Fibroblast of skin of left quadriceps (primary cell): ENCODE data around the gene NF1.
A peak's percentile ranks its signal among the peaks of the same experiment; 100 is the strongest.
"Not testable (repeated sequence)": the region's sequence is repeated elsewhere in the genome, so short reads cannot be mapped to it uniquely, and the experiment has no call there.

ENCODE experiments used
- DNase-seq, 2 experiments: peaks; one replicate each; pipeline ENCODE4 v3.0.0-alpha.2; 2013; ENCODE audit warnings: low read depth in 2 of 2

The NF1 gene

GRCh38 chr17:31251970-31252328 lies 157.2 kb downstream of the NF1 start:
- no peak for DNase-seq

- no peak for DNase-seq
Measured at GRCh38 chr17:31252741-31253140, 158.0 kb downstream of the NF1 start.

- DNase-seq, result no peak
Measured at GRCh38 chr17:31254654-31255053, 159.9 kb downstream of the NF1 start.

DNA sequence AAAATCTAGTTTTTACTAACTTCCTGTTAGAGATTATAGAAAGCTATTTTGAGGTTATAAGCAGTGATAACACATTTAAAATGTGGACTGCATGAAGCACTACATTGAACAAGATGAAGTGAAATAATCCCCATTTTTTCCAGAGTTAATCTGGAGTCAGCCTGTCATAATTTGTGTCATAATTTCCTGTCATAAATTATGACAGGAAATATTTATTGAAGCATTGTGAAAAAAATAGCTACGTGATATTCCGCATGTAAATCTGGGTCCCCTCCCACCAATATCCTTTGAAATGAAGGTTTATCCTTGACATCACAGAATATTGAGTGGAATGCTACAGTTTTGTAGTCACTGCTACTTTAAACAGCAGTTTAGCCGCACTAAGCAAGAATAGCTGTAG lies 162.2 kb downstream of the NF1 start:
- DNase-seq, result no peak

DNA sequence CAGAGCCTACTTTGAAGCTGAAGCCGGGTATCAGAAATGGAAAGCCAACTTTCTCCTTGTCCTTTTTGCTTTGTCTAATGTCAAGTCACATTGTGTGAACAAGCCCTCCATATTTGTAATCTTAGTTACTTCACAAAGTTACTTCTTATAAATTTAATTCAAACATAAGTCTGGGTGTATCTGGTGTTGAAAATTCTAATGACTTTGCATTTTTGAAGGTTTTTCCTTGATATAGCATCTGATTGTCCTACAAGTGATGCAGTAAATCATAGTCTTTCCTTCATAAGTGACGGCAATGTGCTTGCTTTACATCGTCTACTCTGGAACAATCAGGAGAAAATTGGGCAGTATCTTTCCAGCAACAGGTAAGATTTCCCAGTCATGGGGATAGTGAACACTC lies 165.4 kb downstream of the NF1 start:
- DNase-seq, result no peak

- DNase-seq, result no peak
Measured at GRCh38 chr17:31261601-31262000, 166.8 kb downstream of the NF1 start.

DNA sequence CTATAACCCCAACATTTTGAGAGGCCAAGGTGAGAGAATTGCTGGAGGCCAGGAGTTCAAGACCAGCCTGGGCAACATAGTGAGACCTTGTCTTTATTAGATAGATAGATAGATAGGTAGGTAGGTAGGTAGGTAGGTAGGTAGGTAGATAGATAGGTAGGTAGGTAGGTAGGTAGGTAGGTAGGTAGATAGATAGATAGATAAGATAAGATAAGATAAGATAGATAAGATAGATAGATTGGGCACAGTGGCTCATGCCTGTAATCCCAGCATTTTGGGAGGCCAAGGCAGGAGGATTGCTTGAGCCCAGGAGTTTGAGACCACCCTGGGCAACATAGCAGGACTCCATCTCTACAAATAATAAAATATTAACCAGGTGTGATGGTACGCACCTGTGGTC lies 168.1 kb downstream of the NF1 start:
- DNase-seq, result not testable (repeated sequence)

DNA sequence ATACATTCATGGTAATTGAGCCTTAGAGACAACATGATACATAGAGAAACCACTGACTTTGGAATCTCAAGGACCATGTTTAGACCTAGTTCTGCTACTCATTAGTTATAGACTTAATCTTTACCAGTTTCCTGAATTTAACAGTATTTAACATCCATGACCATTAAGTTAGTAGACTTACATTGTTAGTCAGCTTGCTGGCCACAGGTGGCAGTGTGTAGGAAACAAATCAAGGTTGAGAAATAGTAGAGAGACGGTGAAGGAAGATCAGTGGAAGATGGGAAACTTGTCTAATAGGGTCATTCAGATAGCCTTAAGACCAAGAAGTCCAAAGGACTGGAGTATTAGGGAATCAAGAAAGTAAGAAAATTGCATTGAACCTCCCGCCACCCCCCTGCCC lies 171.3 kb downstream of the NF1 start:
- no peak for DNase-seq

DNA sequence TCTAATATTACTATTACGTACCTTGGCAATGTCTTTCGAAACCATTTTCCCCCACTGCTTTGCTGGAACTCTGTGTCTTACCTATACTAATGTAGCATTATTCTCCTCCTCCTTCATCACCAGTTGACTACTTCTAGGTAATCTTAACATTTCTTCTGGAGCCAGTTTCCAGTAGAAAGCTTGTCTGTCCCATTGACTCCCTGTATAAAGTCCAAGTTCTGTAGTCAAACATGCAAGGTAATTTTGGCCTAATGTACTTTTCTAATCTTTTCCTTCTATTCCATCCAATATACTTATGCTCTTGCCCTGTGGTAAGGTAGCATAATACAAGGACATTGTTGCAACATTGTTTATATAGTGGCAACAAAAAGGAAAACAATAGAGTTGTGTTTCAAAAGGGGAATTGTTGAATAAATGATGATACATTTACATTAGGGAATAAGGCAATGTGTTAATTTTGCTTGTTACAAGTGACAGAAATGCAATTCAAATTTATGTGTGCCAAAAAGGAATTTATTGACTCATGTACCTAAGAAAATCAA lies 174.3 kb downstream of the NF1 start:
- DNase-seq, result no peak

DNA sequence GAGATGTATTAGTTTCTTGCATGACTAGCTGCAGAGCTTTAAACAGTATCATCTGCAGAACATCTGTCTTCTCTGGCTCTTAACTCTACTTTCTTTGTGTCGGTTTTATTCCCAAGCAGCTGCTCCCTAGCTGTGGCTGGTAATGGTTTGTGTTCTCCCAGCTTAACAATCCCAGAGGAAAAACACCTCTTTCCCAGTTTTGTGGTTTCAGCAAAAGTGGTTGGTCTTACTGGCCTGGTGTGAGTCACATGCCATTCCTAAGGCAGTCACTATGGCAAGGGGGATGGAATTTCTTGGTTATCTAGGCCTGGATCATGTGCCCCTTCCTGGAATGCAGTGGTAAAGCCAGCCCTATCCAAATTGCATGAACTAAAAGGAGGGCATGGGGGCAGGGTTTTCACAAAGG lies 174.8 kb downstream of the NF1 start:
- peak; percentile 99 for DNase-seq

DNA sequence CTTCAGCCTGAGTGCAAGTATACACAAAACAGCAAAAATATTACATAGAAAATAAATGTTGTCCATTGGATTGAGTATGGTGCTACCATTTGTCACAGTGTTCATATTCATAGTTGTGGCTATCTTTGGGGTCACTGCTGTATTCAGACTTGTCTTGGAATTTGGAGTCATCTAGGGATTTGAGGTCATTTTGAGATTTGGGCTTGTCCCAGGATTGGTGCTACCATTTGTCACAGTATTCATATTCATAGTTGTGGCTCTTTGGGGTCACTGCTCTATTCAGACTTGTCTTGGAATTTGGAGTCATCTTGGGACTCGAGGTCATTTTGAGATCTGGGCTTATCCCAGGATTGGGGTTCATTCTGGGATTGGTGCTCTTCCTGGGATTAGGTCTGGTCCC lies 177.5 kb downstream of the NF1 start:
- no peak for DNase-seq

GRCh38 chr17:31272803-31273202 lies 178.0 kb downstream of the NF1 start:
- no peak for DNase-seq

GRCh38 chr17:31273516-31273915 lies 178.7 kb downstream of the NF1 start:
- no peak for DNase-seq

GRCh38 chr17:31274252-31274651 lies 179.5 kb downstream of the NF1 start:
- DNase-seq, result peak; percentile 41 to 42

DNA sequence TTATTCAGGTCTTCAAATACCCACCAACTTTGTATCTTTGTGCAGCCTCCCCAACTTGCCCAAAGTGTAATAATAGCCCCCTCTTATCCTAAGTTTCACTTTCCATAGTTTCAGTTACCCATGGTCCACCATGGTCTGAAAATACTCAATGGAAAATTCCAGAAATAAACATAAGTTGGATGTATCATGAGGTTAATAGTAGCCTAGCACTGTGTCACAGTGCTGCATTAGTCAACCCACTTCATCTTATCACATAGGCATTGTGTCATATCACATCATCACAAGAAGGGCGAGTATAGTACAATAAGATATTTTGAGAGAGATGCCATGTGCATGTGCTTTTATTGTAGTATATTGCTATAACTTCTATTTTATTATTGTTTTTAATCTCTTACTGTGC lies 180.3 kb downstream of the NF1 start:
- DNase-seq, result no peak

- DNase-seq, result no peak
Measured at GRCh38 chr17:31279401-31279800, 184.6 kb downstream of the NF1 start.

GRCh38 chr17:31281061-31281460 lies 186.3 kb downstream of the NF1 start:
- DNase-seq, result no peak

GRCh38 chr17:31283841-31284240 lies 189.1 kb downstream of the NF1 start:
- no peak for DNase-seq

GRCh38 chr17:31286587-31286986 lies 191.8 kb downstream of the NF1 start:
- no peak for DNase-seq

- DNase-seq, result not testable (repeated sequence)
Measured at GRCh38 chr17:31287932-31288331, 193.2 kb downstream of the NF1 start.

DNA sequence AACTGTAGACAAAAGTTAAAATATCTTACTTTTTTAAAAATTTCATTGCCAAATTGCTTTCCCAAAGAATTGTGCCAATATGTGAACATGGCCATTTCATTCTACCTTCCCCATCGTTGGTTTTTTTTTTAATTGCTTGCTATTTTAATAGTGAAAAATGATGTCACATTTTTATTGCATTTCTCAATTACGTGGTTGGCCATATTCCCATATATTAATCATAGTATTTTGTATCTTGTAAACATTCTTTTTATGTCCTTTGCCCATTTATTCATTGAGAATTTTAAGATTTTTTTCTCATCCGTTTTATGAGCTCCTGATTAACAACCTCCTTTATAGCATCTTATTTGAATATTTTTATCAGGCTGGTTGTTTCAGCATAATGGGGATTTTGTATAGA lies 195.0 kb downstream of the NF1 start:
- no peak for DNase-seq

DNA sequence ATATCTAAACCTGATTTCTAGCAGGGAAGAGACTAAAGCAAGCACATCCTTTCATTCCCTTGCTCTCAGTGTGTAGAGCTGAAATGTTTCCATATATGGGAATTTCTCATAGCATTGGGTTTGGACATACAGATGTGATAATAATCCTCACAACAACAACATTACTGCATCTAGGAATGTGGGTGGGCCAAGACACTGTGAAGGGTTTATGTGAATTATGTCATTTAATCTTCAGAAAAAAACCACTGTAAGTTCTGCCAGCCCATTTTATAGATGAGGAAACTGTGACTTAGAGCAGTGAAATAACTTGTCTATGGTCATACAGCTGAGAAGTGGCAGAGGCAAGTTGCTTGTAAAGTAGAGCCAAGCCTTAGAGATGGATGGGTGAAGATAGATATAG lies 197.0 kb downstream of the NF1 start:
- DNase-seq, result peak in 1 of 2 experiments; percentile 48

DNA sequence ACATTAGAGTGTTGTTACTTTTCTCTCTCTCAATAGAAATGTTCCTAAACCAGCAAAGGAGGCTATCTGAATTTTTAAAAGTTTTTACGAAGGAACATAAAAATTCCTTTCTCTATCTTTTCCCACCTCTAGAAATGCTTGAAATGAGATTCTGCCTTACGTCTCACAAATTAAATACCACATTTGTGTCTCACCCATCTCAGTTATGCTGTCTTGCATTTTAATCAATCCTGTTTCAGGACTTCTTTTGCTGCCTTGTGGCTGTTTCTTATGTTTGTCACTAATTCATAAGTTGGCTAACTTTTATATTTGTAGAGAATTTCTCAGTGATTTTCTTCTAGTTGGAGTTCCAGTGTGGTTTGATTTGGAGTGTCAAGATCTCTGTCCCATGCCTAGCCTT lies 198.8 kb downstream of the NF1 start:
- no peak for DNase-seq

DNA sequence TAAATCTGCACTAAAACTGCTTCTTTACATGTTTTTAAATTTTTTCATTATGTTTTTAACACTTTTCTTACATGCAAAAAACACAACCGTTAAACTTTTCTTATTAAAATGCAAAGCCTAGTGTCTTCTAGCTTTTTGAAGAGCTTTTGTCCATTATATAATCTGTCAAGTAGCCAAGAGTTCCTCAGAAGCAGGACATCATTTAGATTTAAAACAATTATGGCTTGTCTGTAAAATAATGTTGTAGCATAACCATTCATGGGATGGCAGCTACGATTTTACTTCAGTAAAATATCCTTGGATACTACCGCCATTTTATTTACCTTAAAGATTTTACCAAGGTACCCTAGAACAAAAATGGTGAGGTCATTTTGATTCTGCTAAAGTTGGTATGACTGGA lies 199.5 kb downstream of the NF1 start:
- DNase-seq, result no peak
